Mesenteric fat pad (tissue), 1 donor: ENCODE data around the gene ACTN1. TPM values are rescaled to one million over a fixed set of nuclear protein-coding genes. Genes with fewer than 3 reads are reported as not detected.

ENCODE experiments used
- DNase-seq: peaks from one replicate; pipeline ENCODE4 v3.0.0-alpha.2; 2020; ENCODE audit warnings: low spot score
- total RNA-seq: library from RNA; stranded (reverse); fragmentation: NEBNext Ultra II Directional; extraction: Animal tissue kit (Norgen Biotek cat#: 25700); gene quantifications from one replicate; pipeline ENCODE4 v1.2.1, GENCODE V29; 2021
- donor health status: DM: yes; HTN: yes; CAD: no.

The ACTN1 gene
- total RNA-seq, 1 donor from 2014 or later, result 215 TPM

GRCh38 chr14:68937471-68938270 lies 41.4 kb downstream of the ACTN1 start:
- DNase-seq, result no peak

DNA sequence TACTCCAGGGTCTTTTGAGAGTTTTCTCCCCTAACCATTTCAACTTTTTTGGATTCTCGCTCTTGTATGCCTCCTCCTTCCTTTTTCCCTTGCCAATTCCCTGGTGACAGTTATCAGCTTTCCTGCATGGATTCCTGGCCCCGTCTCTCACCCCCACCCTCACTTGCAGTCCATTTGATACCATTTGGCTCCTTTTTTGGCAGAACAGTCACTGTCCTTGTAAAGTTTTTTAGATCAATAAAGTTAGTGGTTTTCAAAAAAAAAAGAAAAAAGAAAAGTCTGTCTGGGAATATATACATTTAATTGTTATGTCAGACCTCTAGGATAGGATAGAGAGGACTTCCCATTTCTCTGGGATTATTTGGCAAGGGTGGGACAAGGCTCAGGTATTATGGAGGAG lies 42.1 kb downstream of the ACTN1 start:
- no peak for DNase-seq

DNA sequence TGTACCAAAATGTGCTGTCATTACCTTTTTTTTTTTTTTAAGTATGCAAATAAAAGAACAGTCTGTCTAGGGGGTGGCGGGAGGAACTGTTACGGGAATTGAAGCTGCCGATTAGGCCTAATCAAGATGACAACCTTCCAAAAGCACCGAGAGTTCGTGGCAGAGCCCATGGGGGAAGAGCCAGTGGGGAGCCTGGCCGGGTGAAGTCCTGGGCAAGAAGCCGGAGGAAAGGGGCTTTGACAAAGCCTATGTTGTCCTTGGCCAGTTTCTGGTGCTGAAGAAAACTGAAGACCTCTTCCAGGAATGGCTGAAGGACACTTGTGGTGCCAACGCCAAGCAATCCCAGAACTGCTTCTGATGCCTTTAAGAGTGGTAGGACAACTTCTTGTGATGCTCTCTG lies 42.6 kb downstream of the ACTN1 start:
- DNase-seq, result no peak

- no peak for DNase-seq
Observed at GRCh38 chr14:68935761-68936214, 43.3 kb downstream of the ACTN1 start.

DNA sequence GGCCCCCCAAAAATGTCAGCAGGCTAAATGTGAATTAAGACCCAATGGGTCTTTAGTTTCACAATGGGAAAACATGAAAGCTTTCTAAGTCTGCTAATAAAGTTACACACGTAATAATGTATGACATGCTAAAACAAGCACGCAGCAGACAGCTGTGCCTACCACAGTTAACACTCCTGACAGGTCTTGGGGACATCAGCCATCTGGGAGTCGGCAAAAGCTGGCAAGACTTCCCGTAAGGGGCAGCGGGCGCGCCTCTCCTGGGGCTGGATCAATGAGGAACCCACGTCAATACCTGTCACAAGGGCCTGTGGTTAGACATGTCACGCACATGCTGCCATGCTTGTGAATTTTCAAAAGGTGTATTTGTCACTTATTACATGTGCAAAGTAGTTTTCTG lies 45.0 kb downstream of the ACTN1 start:
- DNase-seq, result no peak

GRCh38 chr14:68932686-68933085 lies 46.4 kb downstream of the ACTN1 start:
- DNase-seq, result no peak

DNA sequence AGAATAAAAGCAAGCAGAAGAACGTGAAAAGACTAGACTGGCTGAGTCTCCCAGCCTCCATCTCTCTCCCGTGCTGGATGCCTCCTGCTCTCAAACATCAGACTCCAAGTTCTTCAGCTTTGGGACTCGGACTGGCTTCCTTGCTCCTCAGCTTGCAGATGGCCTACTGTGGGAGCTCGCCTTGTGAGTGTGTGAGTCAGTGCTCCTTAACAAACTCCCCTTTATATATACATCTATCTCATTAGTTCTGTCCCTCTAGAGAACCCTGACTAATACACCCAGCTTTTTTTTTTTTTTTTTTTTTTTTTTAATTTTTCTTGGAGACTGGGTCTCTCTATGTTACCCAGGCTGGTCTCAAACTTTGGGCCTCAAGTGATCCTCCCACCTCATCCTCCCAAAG lies 46.9 kb downstream of the ACTN1 start:
- DNase-seq, result no peak

- DNase-seq, result no peak
Observed at GRCh38 chr14:68931474-68932051, 47.5 kb downstream of the ACTN1 start.

DNA sequence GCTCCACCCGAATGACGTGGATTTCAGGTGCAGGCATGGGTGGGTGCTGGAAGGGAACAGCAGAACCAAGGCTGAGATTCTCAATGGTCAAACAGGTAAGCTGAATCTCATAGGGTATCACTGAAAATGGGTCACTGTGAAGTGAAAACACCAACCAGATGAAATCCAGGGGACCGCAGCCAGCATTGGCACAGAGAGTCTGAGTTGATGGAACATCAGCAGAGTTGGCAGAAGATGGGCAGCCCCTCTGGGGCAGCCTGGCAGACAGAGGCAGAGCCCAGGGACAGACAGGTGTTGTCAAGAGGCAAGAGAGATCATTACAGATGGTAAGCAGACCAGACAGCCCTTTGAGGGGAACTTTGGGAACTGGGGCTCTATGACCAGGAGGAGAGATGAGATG lies 48.0 kb downstream of the ACTN1 start:
- no peak for DNase-seq

- DNase-seq, result no peak
Observed at GRCh38 chr14:68929623-68930307, 49.3 kb downstream of the ACTN1 start.

GRCh38 chr14:68928770-68929550 lies 50.1 kb downstream of the ACTN1 start:
- no peak for DNase-seq

- DNase-seq, result no peak
Observed at GRCh38 chr14:68927956-68928675, 51.0 kb downstream of the ACTN1 start.

GRCh38 chr14:68927089-68927488 lies 52.0 kb downstream of the ACTN1 start:
- no peak for DNase-seq

- no peak for DNase-seq
Observed at GRCh38 chr14:68926236-68926635, 52.9 kb downstream of the ACTN1 start.

DNA sequence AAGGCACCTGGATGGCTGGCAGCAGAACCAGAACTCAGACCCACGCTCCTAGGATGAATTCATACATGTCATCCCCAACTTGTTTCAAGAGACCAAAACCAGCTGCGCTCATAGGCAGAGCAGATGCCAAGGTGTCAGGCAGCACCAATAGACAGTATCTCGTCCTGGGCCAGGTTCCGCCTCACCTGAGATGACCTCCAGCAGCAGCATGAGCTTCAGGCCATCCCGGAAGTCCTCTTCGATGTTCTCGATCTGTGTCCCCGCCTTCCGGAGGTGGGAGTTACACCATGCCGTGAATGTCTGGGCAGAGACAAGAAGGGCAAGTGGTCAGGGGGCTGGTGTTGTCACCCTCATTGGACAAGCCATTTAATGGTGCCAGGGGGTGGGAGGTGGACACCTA lies 53.7 kb downstream of the ACTN1 start:
- DNase-seq, result no peak

GRCh38 chr14:68924186-68925158 lies 54.6 kb downstream of the ACTN1 start:
- no peak for DNase-seq

DNA sequence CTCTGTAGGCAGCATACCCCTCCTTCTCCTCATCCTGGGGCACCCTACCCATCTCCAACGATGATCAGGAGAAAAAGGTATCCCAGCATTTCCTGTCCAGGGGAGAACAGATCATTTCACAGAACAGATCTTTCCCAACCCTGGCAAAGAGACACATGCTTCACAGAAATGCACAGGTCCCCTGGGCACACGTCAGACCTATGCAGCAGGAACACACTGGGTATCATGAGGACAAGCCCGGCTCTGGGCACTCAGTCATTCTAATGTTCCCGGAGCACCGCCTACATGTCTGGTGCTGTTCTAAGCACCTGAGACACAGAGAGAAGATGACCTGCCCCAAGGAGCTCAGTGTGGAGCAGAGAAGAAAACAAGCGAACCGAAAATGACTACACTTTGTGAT lies 56.2 kb downstream of the ACTN1 start:
- DNase-seq, result no peak

DNA sequence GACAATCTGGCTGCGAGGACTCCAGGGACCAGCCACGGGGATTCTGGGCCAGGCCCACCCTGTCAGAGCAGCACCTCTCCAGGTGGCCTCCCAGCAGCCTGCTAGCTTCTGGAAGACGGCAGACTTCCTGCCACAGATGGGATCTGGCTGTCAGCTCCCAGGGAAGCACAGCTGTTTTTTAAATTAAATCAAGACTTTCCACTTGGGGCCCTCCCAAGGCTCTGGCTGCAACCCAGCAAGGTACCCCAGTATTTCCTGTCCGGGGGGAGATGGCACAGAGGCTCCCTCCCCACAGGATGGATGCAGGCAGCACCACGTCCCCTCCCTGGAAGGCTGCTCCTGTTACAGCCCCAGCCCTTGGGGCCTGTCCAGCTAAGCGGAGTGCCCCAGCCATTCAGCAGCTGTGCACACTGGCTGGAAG lies 56.9 kb downstream of the ACTN1 start:
- DNase-seq, result no peak

GRCh38 chr14:68921666-68922065 lies 57.4 kb downstream of the ACTN1 start:
- DNase-seq, result no peak

GRCh38 chr14:68921049-68921448 lies 58.1 kb downstream of the ACTN1 start:
- DNase-seq, result no peak
